Sigmoid colon (tissue), 4 donors: ENCODE measurements around the gene WASHC3.

Source experiments
- EP300 ChIP-seq, 4 donors: sonication (generic); formaldehyde crosslinking; IDR thresholded peaks; one replicate each; pipeline ENCODE4 v1.6.1; 2017; ENCODE audit warnings: antibody characterized with exemption in 4 of 4
- POLR2A ChIP-seq, 2 donors: fragments of 450-650 bp; IDR thresholded peaks; one replicate each; pipeline ENCODE4 v1.6.1; 2016; ENCODE audit warnings: antibody characterized with exemption in 2 of 2, mild to moderate bottlenecking in 2 of 2, moderate library complexity in 2 of 2
- POLR2AphosphoS5 ChIP-seq, 4 donors: sonication (generic); formaldehyde crosslinking; IDR thresholded peaks; one replicate each; pipeline ENCODE4 v1.6.1; 2017; ENCODE audit warnings: antibody characterized with exemption in 4 of 4
- TF ChIP-seq, protein P1 (sequence below), 4 experiments: fragments of 450-650 bp in 3 of 4; fragments of 200-600 bp in 1 of 4; IDR thresholded peaks; one replicate each; pipeline ENCODE4 v1.5.1; 2016 to 2019; ENCODE audit warnings: antibody characterized with exemption in 4 of 4, mild to moderate bottlenecking in 3 of 4, moderate library complexity in 2 of 4

DNA sequence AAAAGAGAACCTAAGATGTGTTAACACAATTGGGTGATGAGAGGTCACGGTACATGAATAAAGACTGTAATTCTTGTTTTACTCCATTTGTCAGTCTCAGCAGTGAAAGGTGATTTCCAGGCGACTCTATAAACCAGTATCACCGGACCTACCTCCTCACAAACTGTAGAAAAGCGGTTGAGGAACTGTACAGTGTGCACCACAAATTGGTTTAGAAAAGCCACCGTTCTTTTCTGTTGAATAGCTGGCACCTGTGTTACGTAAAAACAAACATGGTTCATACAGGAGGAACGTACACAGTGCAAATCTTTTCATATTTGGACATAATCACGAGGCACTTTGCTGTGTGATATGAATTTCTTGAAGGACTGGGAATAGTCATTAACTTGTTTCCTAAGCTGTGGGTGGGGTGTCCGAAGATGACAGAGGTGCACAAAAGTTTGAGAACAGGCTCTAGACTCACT lies 663 bp downstream of the WASHC3 start:
- TF ChIP-seq EP300 (IDR thresholded peaks at IDR 0.05) (no peak), POLR2A (IDR thresholded peaks at IDR 0.05) (no peak), POLR2AphosphoS5 (IDR thresholded peaks at IDR 0.05) (no peak)
- TF ChIP-seq, protein P1, sequence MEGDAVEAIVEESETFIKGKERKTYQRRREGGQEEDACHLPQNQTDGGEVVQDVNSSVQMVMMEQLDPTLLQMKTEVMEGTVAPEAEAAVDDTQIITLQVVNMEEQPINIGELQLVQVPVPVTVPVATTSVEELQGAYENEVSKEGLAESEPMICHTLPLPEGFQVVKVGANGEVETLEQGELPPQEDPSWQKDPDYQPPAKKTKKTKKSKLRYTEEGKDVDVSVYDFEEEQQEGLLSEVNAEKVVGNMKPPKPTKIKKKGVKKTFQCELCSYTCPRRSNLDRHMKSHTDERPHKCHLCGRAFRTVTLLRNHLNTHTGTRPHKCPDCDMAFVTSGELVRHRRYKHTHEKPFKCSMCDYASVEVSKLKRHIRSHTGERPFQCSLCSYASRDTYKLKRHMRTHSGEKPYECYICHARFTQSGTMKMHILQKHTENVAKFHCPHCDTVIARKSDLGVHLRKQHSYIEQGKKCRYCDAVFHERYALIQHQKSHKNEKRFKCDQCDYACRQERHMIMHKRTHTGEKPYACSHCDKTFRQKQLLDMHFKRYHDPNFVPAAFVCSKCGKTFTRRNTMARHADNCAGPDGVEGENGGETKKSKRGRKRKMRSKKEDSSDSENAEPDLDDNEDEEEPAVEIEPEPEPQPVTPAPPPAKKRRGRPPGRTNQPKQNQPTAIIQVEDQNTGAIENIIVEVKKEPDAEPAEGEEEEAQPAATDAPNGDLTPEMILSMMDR (IDR thresholded peaks at IDR 0.05), result no peak
